IPS DF 6.9 (cell line): ENCODE results near the gene SLC25A28.

Experiments used
- DNase-seq: peaks from one replicate; pipeline ENCODE4 v3.0.0-alpha.2; 2013; ENCODE audit warnings: low read depth, low spot score
- H3K27ac ChIP-seq: one replicate; pipeline ENCODE4 v1.5.1; 2013; ENCODE audit warnings: low read length, control low read depth
- H3K27me3 ChIP-seq: 2 replicates; pipeline ENCODE4 v1.6.1; 2013; ENCODE audit warnings: mild to moderate bottlenecking, low read length; ENCODE audit not compliant: control insufficient read depth, insufficient read depth
- H3K36me3 ChIP-seq: 2 replicates; pipeline ENCODE4 v1.6.1; 2013; ENCODE audit warnings: low read length; ENCODE audit not compliant: control insufficient read depth, insufficient read depth
- H3K4me1 ChIP-seq: 2 replicates; pipeline ENCODE4 v1.6.1; 2013; ENCODE audit warnings: low read length; ENCODE audit not compliant: control insufficient read depth, insufficient read depth
- H3K4me3 ChIP-seq: 2 replicates; pipeline ENCODE4 v1.5.1; 2013; ENCODE audit warnings: mild to moderate bottlenecking, low read length
- H3K9me3 ChIP-seq: 2 replicates; pipeline ENCODE4 v1.6.1; 2013; ENCODE audit warnings: low read length, inconsistent platforms; ENCODE audit not compliant: control insufficient read depth, insufficient read depth
- WGBS: extraction: QIAGEN DNeasy Blood & Tissue Kit; methylation state at CpG from one replicate; pipeline ENCODE4 v1.1.7; 2013; ENCODE audit warnings: mixed read lengths, missing lambda C conversion rate; ENCODE audit not compliant: insufficient read length, insufficient coverage; 5-methylcytosine and 5-hydroxymethylcytosine counted together

SLC25A28 gene

GRCh38 chr10:99656199-99657064 lies 36.2 kb upstream of the SLC25A28 start:
- H3K9me3 ChIP-seq = no peaks in the 10 kb centered on the region
- no peak overlapping the region for H3K4me3 ChIP-seq
- H3K27me3 ChIP-seq = no peaks in the 10 kb centered on the region; the same call in 1 of the 2 replicates
- no peak overlapping the region for H3K27ac ChIP-seq
- no peak for DNase-seq
- no peaks in the 10 kb centered on the region for H3K4me1 ChIP-seq
- H3K36me3 ChIP-seq = no peaks in the 10 kb centered on the region
- no CpG with 5 or more reads among the region's 1 CpG for WGBS

- no peak for DNase-seq
- H3K27me3 ChIP-seq = no peaks in the 10 kb centered on the region; the same call in 1 of the 2 replicates
- no peaks in the 10 kb centered on the region for H3K4me1 ChIP-seq
- 100% methylated on average over 1 of the region's 9 CpGs for WGBS
- no peaks in the 10 kb centered on the region for H3K9me3 ChIP-seq
- no peak overlapping the region for H3K4me3 ChIP-seq
- H3K27ac ChIP-seq = no peak overlapping the region
- H3K36me3 ChIP-seq = no peaks in the 10 kb centered on the region
These were observed 34.3 kb upstream of the SLC25A28 start for GRCh38 chr10:99654390-99655175.

GRCh38 chr10:99652800-99653390 lies 32.7 kb upstream of the SLC25A28 start:
- Histone ChIP-seq H3K9me3 (no peaks in the 10 kb centered on the region), H3K36me3 (no peaks in the 10 kb centered on the region), H3K4me3 (no peak overlapping the region), H3K27ac (no peak overlapping the region), H3K27me3 (no peaks in the 10 kb centered on the region), H3K4me1 (no peaks in the 10 kb centered on the region)
- no peak for DNase-seq
- no CpG with 5 or more reads among the region's 4 CpGs for WGBS

- H3K27ac ChIP-seq = no peak overlapping the region
- no peak for DNase-seq
- no peak overlapping the region for H3K4me3 ChIP-seq
- no peaks in the 10 kb centered on the region for H3K9me3 ChIP-seq
- H3K4me1 ChIP-seq = no peaks in the 10 kb centered on the region
- no CpG with 5 or more reads among the region's 1 CpG for WGBS
- H3K27me3 ChIP-seq = no peaks in the 10 kb centered on the region
- H3K36me3 ChIP-seq = no peaks in the 10 kb centered on the region
These were observed 28.5 kb upstream of the SLC25A28 start for GRCh38 chr10:99648717-99649116.

- H3K4me1 ChIP-seq = no peaks in the 10 kb centered on the region
- no peak overlapping the region for H3K4me3 ChIP-seq
- DNase-seq = no peak
- no peaks in the 10 kb centered on the region for H3K36me3 ChIP-seq
- H3K27ac ChIP-seq = no peak overlapping the region
- no CpG with 5 or more reads among the region's 2 CpGs for WGBS
- H3K27me3 ChIP-seq = no peaks in the 10 kb centered on the region
- no peaks in the 10 kb centered on the region for H3K9me3 ChIP-seq
These were observed 27.4 kb upstream of the SLC25A28 start for GRCh38 chr10:99647601-99648151.

GRCh38 chr10:99633832-99634231 lies 13.6 kb upstream of the SLC25A28 start:
- Histone ChIP-seq H3K27me3 (no peaks in the 10 kb centered on the region), H3K9me3 (no peaks in the 10 kb centered on the region), H3K4me3 (no peak overlapping the region), H3K36me3 (no peaks in the 10 kb centered on the region), H3K27ac (no peak overlapping the region), H3K4me1 (no peaks in the 10 kb centered on the region)
- no peak for DNase-seq

- no CpG with 5 or more reads among the region's 3 CpGs for WGBS
- Histone ChIP-seq H3K4me3 (no peak overlapping the region), H3K27me3 (no peaks in the 10 kb centered on the region), H3K9me3 (no peaks in the 10 kb centered on the region), H3K27ac (no peak overlapping the region), H3K4me1 (no peaks in the 10 kb centered on the region), H3K36me3 (no peaks in the 10 kb centered on the region)
- DNase-seq = no peak
These were observed 11.3 kb upstream of the SLC25A28 start for GRCh38 chr10:99631496-99631895.

- no peak overlapping the region for H3K27ac ChIP-seq
- no peaks in the 10 kb centered on the region for H3K36me3 ChIP-seq
- no peaks in the 10 kb centered on the region for H3K9me3 ChIP-seq
- DNase-seq = no peak
- H3K27me3 ChIP-seq = no peaks in the 10 kb centered on the region
- no peak overlapping the region for H3K4me3 ChIP-seq
- H3K4me1 ChIP-seq = no peaks in the 10 kb centered on the region
These were observed 10.8 kb upstream of the SLC25A28 start for GRCh38 chr10:99630991-99631390.

- Histone ChIP-seq H3K27ac (no peak overlapping the region), H3K4me3 (no peak overlapping the region), H3K4me1 (no peaks in the 10 kb centered on the region), H3K27me3 (no peaks in the 10 kb centered on the region), H3K36me3 (no peaks in the 10 kb centered on the region), H3K9me3 (no peaks in the 10 kb centered on the region)
- WGBS = no CpG with 5 or more reads among the region's 2 CpGs
- DNase-seq = no peak
These were observed 10.2 kb upstream of the SLC25A28 start for GRCh38 chr10:99630433-99630832.

- Histone ChIP-seq H3K4me1 (no peaks in the 10 kb centered on the region), H3K9me3 (no peaks in the 10 kb centered on the region), H3K4me3 (no peak overlapping the region), H3K27ac (no peak overlapping the region), H3K36me3 (no peaks in the 10 kb centered on the region), H3K27me3 (no peaks in the 10 kb centered on the region)
- WGBS = no CpG with 5 or more reads among the region's 3 CpGs
- no peak for DNase-seq
These were observed 9.4 kb upstream of the SLC25A28 start for GRCh38 chr10:99629625-99629978.
